ENCODE measurements around the gene LGALS3BP.
A peak's percentile ranks its signal among the peaks of the same experiment; 100 is the strongest.

LGALS3BP gene

GRCh38 chr17:78998311-78999055 lies 18.8 kb upstream of the LGALS3BP start:
- DNase-seq: no peak

- DNase-seq: no peak
Observed at GRCh38 chr17:78997881-78998280, 18.2 kb upstream of the LGALS3BP start.

GRCh38 chr17:78997231-78997741 lies 17.6 kb upstream of the LGALS3BP start:
- no peak for DNase-seq

GRCh38 chr17:78996781-78997201 lies 17.1 kb upstream of the LGALS3BP start:
- no peak for DNase-seq

GRCh38 chr17:78995761-78996451 lies 16.2 kb upstream of the LGALS3BP start:
- DNase-seq: no peak

- no peak for DNase-seq
Observed at GRCh38 chr17:78995022-78995760, 15.5 kb upstream of the LGALS3BP start.

GRCh38 chr17:78993981-78994671 lies 14.4 kb upstream of the LGALS3BP start:
- DNase-seq: no peak

- DNase-seq: peak; percentile 39
Observed at GRCh38 chr17:78993241-78993956, 13.7 kb upstream of the LGALS3BP start.

- DNase-seq: no peak
Observed at GRCh38 chr17:78992542-78993212, 13.0 kb upstream of the LGALS3BP start.

- DNase-seq: no peak
Observed at GRCh38 chr17:78991906-78992532, 12.3 kb upstream of the LGALS3BP start.

- no peak for DNase-seq
Observed at GRCh38 chr17:78991017-78991738, 11.5 kb upstream of the LGALS3BP start.

- DNase-seq: no peak
Observed at GRCh38 chr17:78990349-78991016, 10.8 kb upstream of the LGALS3BP start.

GRCh38 chr17:78988152-78988551 lies 8.4 kb upstream of the LGALS3BP start:
- no peak for DNase-seq

GRCh38 chr17:78986649-78987328 lies 7.1 kb upstream of the LGALS3BP start:
- no peak for DNase-seq

GRCh38 chr17:78986048-78986648 lies 6.4 kb upstream of the LGALS3BP start:
- DNase-seq: peak; percentile 21 to 27

- no peak for DNase-seq
Observed at GRCh38 chr17:78985395-78985794, 5.7 kb upstream of the LGALS3BP start.

- no peak for DNase-seq
Observed at GRCh38 chr17:78981010-78981888, 1.5 kb upstream of the LGALS3BP start.

- DNase-seq: no peak
Observed at GRCh38 chr17:78980624-78980972, 875 bp upstream of the LGALS3BP start.

Measured in CD4-positive, alpha-beta T cell treated with Interleukin-1 beta for 1 hour (primary cell).